MV-4-11 (cell line): ENCODE measurements around the gene TSTD1.
"Not testable (repeated sequence)": the region's sequence is repeated elsewhere in the genome, so short reads cannot be mapped to it uniquely, and the experiment has no call there.

Source experiments
- DNase-seq: peaks from one replicate; lab custom pipeline; 2025; lab: John Stamatoyannopoulos, UW

TSTD1 gene

DNA sequence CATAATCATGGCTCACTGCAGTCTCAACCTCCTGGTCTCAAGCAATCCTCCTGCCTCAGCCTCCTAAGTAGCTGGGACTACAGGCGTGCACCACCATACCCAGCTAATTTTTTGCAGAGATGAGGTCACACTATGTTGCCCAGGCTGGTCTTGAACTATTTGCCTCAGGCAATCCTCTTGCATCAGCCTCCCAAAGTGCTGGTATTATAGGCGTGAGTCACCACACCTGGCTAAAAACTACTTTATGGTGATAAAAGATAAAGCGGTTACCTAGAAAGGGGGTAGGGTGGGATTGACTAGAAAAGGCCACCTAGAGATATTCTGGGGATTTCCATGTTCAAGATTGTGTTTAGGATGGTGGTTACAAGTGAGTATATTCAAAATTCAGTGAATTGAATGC, 5.0 kb downstream of the TSTD1 start:
- no peak for DNase-seq

DNA sequence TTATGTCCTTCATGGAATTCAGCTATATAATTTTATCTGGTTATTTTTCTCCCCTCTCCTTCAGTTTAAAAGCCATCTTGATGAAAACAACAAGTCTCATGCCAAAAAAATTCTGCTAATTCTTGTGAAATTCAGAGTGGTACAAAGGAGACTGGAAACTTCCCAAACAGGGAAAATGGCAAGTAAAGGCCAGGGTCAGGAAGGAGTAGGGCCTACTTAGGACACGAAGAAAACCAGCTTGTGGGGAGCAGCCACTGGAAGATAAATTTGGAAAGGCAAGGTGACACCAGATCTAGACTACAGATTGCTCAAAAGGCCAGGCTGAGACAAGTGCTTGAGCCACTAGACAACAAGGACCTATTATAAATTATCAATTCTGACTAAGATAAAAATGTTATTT, 6.4 kb downstream of the TSTD1 start:
- no peak for DNase-seq

DNA sequence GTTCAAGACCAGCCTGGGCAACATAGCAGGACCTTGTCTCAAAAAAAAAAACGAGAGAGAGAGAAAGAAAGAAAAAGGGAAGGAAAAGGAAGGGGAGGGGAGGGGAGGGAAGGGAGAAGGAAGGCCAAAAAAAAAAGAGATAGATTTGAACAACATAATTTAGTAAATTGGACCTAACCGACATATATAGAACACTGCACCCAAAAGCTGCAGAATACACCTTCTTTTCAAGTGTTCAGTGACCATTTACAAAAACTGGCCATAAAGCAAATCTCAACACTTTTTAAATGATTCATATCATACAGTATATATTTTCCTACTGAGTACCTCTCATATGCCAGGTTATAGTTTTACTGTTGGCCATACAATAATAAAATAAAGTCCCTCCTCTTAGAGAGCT, 6.9 kb downstream of the TSTD1 start:
- no peak for DNase-seq

DNA sequence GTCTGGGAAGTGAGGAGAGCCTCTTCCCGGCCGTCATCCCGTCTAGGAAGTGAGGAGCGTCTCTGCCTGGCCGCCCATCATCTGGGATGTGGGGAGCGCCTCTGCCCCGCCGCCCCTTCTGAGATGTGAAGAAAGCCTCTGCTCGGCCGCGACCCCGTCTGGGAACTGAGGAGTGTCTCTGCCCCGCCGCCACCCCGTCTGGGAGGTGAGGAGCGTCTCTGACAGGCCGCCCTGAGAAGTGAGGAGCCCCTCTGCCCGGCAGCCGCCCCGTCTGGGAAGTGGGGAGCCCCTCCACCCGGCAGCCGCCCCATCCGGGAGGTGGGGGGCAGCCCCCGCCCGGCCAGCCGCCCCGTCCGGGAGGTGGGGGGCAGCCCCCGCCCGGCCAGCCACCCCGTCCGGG, 9.3 kb downstream of the TSTD1 start:
- not testable (repeated sequence) for DNase-seq

DNA sequence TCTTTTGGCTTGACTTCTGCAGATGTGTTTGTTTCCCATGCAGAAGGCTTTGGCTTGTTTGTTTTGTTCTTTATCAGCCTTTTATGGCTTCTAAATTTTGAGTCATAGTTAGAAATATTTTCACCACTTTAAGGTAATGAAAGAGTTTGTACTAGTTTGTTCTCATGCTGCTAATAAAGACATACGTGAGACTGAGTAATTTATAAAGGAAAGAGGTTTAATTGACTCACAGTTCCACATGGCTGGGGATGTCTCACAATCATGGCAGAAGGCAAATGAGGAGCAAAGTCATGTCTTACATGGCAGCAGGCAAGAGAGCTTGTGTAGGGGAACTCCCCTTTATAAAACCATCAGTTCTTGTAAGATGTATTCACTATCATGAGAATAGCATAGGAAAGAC, 11.8 kb downstream of the TSTD1 start:
- not testable (repeated sequence) for DNase-seq

DNA sequence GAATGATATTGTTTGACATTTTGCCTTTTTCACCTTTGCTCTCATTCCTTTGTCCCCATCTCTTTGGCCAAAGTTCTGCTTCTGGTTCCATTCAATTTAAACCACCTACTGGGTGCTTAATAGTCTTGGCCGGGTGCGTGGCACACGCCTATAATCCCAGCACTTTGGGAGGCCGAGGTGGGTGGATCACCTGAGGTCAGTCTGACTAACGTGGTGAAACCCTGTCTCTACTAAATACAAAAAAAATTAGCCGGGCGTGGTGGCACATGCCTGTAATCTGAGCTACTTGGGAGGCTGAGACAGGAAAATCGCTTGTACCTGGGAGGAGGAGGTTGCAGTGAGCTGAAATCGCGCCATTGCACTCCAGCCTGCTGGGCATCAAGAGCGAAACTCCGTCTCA, 16.3 kb downstream of the TSTD1 start:
- DNase-seq, result not testable (repeated sequence)

DNA sequence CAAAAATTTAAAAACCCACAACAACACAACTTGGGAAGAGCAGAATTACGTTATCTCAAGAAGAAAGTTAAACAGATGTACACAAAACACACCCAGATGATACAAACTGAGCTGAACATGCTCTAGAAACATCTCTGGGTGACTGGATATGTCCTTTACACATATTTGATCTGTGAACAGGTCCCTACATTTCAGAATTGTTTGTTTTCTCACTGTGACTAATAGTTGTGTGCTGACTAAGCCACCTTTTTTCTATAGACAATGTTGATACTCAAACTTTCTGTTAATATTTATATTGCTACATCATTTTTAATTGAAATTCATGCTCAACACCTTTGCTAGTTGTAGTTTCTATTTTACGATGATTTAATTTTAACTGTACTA, 16.8 kb downstream of the TSTD1 start:
- no peak for DNase-seq

DNA sequence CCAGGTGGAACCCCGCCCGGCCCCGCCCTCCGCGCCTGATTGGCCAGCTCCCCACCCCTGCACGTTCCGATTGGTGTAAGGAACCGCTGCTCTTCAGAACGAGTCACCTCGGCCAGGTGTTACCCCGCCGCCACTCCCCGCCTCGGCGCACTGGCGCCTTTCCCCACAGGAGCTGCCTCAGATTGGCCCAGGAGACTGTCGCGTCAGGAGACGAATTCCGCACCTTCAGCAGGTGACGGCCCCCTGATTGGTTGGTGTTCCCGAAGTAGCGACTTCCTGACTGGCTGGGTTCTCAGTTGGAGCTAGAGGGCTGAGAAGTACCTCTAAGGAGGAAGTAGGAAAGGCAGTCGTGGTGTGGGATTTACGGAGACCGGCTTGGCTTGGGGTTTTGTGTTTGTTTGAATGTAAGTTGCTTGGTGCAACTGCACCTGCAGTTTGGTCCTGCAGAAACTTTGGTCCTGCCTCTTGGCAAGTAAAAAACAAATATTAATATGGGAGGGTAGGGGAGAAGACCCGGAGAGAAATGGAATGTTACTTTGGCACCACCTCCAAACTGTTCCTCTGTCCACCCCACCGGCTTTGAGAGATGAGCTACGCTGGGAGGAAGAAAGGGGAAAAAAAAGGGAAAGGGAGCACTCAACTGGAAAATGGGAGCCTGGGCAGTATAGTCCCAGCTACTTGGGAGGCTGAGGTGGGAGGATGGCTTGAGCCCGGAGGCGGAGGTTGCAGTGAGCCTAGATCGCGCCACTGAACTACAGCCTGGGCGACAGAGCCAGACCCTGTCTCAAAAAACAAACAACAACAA, 17.4 kb downstream of the TSTD1 start:
- DNase-seq, result peak; percentile 78

DNA sequence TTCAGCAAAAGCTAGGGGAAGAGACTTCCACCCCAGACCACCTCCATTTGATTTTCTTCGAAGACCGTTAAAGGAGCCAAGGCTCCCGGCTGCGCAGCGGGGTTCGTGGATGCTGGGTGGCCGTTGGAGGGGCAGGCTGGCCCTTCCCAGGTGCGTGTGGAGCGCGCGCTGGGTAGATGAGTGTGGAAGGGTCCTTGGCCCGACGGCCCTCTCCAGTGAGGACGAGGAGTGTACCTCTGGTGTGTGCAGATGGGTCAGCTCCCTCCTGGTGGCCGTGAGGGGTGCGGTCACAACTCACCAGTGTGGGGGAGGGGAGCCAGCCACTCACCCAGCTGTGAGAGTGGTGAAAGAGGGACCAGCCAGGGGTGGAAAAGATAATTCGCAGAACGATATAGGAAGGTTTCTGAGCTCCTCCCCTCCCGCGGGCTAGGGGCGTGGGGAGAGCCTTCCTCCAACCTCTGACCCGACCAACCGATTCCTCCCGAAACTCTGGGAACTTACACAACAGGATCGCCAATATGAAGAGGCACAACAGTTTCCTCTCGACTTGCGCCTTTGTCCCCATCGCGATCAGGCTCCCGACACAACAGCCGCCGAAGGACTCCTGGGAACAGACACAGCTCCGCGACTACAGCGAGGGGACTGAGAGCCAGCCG, 18.1 kb downstream of the TSTD1 start, which contains the start of gene F11R:
Gene F11R (minus strand): TSS at position 644 of the 656 bp plus-strand sequence. CDS start 79 bp downstream, at position 565.
- peak; percentile 45 for DNase-seq

DNA sequence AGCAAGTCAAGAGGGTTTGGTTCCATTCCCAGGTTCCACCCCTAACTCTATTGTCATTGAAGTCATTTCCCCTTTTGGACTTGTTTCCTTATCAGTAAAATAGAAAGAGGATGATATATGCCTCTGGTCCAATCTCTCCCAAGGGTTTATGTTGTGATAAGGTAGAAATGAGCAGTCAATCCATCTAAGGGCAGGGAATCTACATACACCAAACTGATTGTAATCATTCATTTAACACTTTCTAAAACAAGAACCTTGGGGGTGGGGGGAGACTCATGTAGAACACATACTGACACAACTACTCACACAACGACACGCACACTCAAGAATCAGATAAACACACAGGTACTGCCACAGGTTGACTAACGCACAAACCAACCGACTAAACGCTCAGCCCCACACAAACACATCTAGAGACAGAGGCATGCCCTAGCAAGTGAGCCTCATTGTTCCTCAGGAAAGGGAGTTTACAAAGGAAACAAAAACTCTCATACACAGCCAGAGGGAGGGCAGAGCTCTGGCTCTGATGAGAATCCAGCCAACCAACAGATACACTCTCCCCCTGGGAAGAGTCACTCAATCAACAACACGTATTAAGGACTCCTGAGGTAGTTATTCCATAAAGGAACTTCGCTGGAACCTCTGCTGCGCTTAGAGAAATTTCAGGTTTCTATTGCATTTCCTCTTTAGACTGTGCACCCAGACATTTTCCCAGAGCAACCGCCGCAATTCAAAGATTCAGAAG, 18.8 kb downstream of the TSTD1 start:
- DNase-seq, result no peak

DNA sequence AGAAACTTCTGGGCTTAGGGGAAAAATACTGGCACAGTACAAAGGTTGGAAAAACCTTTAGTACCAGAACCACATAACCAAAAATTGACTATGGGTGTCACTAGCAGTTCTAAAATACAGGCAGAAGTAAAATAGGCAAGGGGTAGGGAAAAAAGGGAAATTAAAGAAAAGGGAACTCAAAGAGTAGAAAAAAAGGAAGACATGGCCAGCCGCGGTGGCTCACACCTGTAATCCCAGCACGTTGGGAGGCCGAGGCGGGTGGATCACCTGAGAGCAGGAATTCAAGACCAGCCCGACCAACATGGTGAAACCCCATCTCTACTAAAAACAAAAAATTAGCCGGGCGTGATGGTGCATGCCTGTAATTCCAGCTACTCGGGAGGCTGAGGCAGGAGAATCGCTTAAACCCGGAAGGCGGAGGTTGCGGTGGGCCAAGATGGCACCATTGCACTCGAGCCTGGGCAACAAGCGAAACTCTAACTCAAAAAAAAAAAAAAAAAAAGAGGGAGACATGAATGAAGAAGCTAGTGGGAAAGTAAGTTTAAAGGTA, 19.6 kb downstream of the TSTD1 start:
- DNase-seq, result peak; percentile 19

DNA sequence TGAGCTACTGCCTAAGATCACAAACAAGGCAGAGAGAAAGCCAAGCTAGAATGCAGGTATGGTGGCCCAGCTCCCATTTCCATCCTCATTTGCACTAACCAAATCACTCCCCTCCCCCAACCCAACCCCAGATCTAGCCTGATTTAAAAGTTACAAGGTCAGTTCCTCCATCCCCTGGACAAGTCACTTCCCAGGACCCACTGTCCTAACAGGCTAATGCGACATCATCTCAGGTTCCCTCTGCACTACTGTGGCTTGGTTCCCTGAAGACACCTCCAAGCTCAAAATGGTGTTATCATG, 20.2 kb downstream of the TSTD1 start:
- DNase-seq, result no peak

DNA sequence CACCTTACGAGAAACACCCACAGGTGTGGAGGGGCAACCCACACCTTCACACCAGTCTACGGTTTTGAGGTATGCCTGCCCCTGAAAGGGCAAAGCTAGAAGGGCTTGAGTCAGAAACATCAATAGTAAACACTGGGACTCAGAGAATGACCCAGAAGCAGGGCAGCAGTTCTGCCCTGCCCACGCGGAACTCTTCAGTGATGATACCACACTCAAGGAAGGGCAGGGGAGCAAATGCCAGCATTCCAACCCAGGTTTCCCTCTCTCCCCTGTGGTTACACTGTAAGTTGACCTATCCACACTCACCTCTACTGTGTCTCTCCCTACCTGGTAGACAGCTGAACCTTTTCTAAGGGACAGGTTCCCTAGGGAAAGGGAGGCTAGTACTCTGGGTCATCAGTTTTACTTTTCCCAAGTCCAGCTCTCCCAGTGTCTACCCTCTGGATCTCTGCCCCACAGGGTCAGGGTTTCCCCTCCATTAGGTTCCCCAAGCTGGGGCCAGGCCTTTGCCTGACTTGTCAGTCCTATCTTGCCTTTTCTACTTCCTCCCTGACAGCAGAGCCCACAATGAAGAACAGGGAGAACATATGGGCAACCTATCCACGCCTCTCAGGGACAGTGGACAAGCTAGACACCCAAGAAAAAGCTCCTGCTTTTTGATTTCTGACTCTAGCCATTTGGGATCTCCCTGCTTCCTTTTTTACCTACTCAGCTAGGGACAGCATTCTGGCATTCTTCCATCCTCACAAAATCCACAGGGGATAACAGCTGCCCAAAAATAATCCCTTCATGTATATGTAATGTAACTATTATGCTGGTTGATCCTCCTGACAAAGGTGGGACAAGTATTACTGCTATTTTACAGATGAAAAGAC, 20.8 kb downstream of the TSTD1 start:
- no peak for DNase-seq

DNA sequence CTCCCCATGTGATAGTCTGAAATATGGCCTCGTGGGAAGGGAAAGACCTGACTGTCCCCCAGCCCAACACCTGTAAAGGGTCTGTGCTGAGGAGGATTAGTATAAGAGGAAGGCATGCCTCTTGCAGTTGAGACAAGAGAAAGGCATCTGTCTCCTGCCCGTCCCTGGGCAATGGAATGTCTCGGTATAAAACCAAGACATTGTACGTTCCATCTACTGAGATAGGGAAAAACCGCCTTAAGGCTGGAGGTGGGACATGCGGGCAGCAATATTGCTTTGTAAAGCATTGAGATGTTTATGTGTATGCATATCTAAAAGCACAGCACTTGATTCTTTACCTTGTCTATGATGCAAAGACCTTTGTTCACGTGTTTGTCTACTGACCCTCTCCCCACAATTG, 21.6 kb downstream of the TSTD1 start:
- DNase-seq, result not testable (repeated sequence)

DNA sequence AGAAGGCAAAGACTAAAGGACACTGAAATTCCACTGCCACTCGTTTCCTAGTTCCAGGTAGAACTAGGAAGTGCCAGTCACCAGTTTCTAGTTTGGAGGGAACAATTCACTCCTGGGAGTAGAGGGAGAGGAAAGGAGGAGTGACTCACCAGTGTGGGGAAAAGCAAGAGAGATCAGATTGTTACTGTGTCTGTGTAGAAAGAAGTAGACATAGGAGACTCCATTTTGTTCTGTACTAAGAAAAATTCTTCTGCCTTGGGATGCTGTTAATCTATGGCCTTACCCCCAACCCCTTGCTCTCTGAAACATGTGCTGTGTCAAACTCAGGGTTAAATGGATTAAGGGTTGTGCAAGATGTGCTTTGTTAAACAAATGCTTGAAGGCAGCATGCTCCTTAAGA, 22.1 kb downstream of the TSTD1 start:
- not testable (repeated sequence) for DNase-seq

DNA sequence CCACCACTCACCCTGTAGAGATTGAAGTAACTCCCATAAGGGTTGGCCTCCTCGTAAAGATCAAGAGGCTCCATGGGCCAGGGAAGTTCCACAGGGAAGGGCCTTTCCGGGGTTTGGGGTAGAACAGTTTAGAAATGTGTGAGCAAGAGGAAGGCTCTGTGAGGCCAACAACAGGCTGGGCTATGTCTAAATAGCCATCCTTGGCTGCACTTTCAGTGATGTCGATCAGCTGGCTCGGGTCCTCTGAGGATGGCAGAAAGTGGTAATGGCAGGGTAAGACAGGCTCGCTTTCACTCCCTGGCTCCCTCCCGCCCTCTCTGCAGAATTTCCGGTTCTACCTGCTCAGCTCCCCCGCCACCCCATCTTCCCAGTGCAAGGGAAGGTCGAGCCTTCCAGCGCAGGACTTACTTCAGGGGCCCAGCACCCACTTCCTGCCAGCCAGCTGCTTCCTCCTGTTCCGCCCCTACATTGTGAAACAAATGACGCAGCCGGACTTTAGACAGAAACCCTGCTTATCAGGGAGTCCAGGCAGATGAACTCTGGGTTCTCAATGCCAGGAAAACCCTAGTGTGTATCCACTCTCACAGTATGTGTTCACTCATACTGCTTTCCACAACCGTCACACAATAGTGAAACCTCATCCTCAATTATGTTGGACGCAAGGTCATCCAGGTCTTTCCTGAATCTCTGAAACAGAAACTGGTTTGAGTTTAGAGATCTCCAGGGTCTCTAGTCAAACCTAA, 25.1 kb downstream of the TSTD1 start:
- peak; percentile 91 for DNase-seq

DNA sequence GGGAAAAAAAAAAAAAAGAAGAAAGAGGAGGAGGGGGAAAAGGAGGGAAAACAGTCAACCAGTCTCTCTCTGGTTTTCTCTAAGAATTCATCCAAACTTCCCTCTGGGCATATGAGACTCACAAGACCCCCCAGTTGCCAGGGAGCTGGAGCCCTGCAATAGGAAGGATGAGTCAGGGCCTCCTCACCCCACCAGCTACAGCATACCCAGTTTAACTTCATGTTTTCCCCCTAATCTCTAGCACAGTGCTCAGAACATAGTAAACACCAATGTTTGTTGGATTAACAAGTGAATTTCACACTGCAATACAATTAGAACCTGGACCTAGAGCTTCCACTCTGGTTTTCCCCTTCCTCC, 25.7 kb downstream of the TSTD1 start:
- DNase-seq, result peak; percentile 48

DNA sequence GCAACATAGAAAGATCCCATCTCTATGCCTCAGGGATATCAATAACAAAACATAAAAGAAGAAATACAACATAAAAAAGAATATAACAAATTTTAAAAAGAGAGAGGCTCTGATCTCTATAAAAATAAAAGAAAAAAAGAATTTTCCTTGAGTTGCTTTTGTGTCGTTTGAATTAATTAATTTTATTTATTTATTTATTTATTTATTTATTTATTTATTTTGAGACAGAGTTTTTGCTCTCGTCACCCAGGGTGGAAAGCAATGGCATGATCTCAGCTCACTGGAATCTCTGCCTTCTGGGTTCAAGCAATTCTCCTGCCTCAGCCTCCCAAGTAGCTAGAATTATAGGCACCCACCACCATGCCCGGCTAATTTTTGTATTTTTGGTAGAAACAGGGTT, 26.3 kb downstream of the TSTD1 start:
- DNase-seq, result no peak

DNA sequence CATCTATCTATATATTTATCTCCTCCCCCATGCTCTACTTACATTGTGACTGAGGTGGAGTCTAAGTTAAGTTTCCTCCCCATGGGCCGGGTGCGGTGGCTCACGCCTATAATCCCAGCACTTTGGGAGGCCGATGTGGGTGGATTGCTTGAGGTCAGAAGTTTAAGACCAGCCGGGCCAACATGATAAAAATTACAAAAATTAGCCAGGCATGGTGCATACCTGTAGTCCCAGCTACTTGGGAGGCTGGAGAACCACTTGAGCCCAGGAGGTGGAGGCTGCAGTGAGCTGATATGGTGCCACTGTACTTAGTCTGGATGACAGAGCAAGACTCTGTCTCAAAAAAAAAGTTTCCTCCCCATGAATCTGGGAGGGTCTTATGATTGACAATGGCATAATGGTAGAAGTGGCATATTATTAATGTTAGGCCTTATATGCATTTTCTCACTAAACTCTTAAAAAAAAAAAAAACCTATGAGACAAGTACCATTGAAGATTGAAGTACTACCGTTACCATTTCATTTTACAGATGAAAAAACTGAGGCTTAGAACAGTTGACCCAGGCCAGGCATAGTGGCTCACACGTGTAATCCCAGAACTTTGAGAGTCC, 29.1 kb downstream of the TSTD1 start:
- DNase-seq, result no peak

DNA sequence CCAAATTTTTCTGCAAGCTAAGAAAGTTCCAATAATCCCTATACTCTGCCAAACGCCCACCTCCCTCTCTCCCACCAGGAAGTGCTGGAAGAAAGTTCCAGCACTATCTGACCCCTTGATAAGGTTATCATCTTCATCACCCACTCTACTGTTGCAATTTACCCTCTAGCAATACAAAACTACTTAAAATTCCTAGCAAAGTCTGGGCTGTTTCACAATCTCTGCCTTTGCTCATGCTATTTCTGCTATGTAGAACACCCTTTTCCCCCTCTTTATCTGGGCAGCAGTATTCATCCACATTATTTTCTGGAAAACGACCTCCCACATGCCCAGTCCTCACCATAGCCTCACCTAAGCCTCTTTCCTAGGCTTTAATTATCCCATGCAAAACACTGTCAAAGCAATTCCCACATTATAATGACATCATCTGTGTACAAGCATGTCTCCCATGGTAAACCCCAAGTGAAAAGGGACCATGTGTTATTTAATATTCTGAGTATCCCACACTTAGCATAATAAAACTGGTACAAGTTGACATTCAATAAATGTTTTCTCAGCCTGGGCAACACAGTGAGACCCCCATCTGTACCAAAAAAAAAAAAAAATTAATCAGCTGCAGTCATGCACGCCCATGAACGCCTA, 29.8 kb downstream of the TSTD1 start:
- no peak for DNase-seq
